Liver (tissue), 9 donors: Measurements from ENCODE around the gene RBM15. TPM values are rescaled to one million over a fixed set of nuclear protein-coding genes. Genes with fewer than 3 reads are reported as not detected.

ENCODE experiments used
- DNase-seq: peaks from one replicate; pipeline ENCODE4 v3.0.0-alpha.2; 2017; ENCODE audit warnings: low spot score
- H3K27ac ChIP-seq, 2 donors: one replicate each; pipeline ENCODE4 v1.7.0; 2013; ENCODE audit warnings: inconsistent platforms in 2 of 2, low read length in 2 of 2, control low read depth in 1 of 2, low read depth in 1 of 2, mild to moderate bottlenecking in 1 of 2
- H3K27me3 ChIP-seq, 4 donors: one replicate each; pipeline versions ENCODE4 v1.6.1 to v1.7.0; 2013; ENCODE audit warnings: low read length in 3 of 4, inconsistent platforms in 1 of 4, mild to moderate bottlenecking in 1 of 4, moderate library complexity in 1 of 4; ENCODE audit not compliant: control insufficient read depth in 4 of 4, insufficient read depth in 4 of 4
- H3K36me3 ChIP-seq, 4 donors: one replicate each; pipeline versions ENCODE4 v1.6.1 to v1.7.0; 2013; ENCODE audit warnings: low read length in 3 of 4, mild to moderate bottlenecking in 3 of 4, low read depth in 1 of 4, moderate library complexity in 1 of 4; ENCODE audit not compliant: control insufficient read depth in 4 of 4, insufficient read depth in 3 of 4
- H3K4me1 ChIP-seq, 4 donors: one replicate each; pipeline versions ENCODE4 v1.6.1 to v1.7.0; 2013; ENCODE audit warnings: low read length in 3 of 4, mild to moderate bottlenecking in 3 of 4, moderate library complexity in 1 of 4; ENCODE audit not compliant: control insufficient read depth in 4 of 4, insufficient read depth in 4 of 4
- H3K4me3 ChIP-seq, 3 donors: one replicate each; pipeline versions ENCODE4 v1.6.1 to v1.7.0; 2013; ENCODE audit warnings: low read length in 3 of 3, control low read depth in 1 of 3, low read depth in 1 of 3, mild to moderate bottlenecking in 1 of 3
- H3K9ac ChIP-seq, 2 donors: one replicate each; pipeline ENCODE4 v1.7.0; 2013; ENCODE audit warnings: low read length in 2 of 2, mild to moderate bottlenecking in 2 of 2, moderate library complexity in 2 of 2, control low read depth in 1 of 2, low read depth in 1 of 2
- H3K9me3 ChIP-seq, 4 donors: one replicate each; pipeline versions ENCODE4 v1.6.1 to v1.7.0; 2013; ENCODE audit warnings: low read length in 3 of 4; ENCODE audit not compliant: control insufficient read depth in 4 of 4
- EGR1 ChIP-seq, 2 donors: IDR thresholded peaks; 2 replicates each; pipeline ENCODE4 v1.6.1; 2016 to 2018; ENCODE audit warnings: antibody characterized with exemption in 2 of 2, low read depth in 2 of 2
- FOXA1 ChIP-seq: IDR thresholded peaks from 2 replicates; pipeline ENCODE4 v1.6.1; 2016; ENCODE audit warnings: antibody characterized with exemption
- FOXA2 ChIP-seq: IDR thresholded peaks from 2 replicates; pipeline ENCODE4 v1.6.1; 2016; ENCODE audit warnings: antibody characterized with exemption
- GABPA ChIP-seq, 2 donors: IDR thresholded peaks in 1 of 2; conservative IDR thresholded peaks in 1 of 2; 2 replicates each; pipeline ENCODE4 v1.6.1; 2016; ENCODE audit warnings: antibody characterized with exemption in 2 of 2, mild to moderate bottlenecking in 1 of 2, moderate library complexity in 1 of 2
- HNF4A ChIP-seq, 2 donors: conservative IDR thresholded peaks; 2 replicates each; pipeline ENCODE4 v1.6.1; 2016; ENCODE audit warnings: antibody characterized with exemption in 2 of 2, mild to moderate bottlenecking in 2 of 2
- HNF4G ChIP-seq: IDR thresholded peaks from 2 replicates; pipeline ENCODE4 v1.6.1; 2016; ENCODE audit warnings: antibody characterized with exemption
- JUND ChIP-seq, 2 donors: IDR thresholded peaks; 2 replicates each; pipeline ENCODE4 v1.6.1; 2016; ENCODE audit warnings: antibody characterized with exemption in 2 of 2
- NR2F2 ChIP-seq: IDR thresholded peaks from 2 replicates; pipeline ENCODE4 v1.6.1; 2016; ENCODE audit warnings: antibody characterized with exemption
- RAD21 ChIP-seq, 2 donors: IDR thresholded peaks; 2 replicates each; pipeline ENCODE4 v1.6.1; 2016; ENCODE audit warnings: antibody characterized with exemption in 2 of 2, mild to moderate bottlenecking in 2 of 2
- RXRA ChIP-seq, 2 donors: IDR thresholded peaks; 2 replicates each; pipeline ENCODE4 v1.6.1; 2017 to 2018; ENCODE audit warnings: antibody characterized with exemption in 2 of 2, mild to moderate bottlenecking in 1 of 2
- SP1 ChIP-seq: IDR thresholded peaks from 2 replicates; pipeline ENCODE4 v1.6.1; 2018; ENCODE audit warnings: antibody characterized with exemption, mild to moderate bottlenecking
- TAF1 ChIP-seq: conservative IDR thresholded peaks from 2 replicates; pipeline ENCODE4 v1.6.1; 2016; ENCODE audit warnings: antibody characterized with exemption, mild to moderate bottlenecking
- YY1 ChIP-seq: IDR thresholded peaks from 2 replicates; pipeline ENCODE4 v1.6.1; 2016; ENCODE audit warnings: antibody characterized with exemption, mild to moderate bottlenecking
- WGBS: extraction: QIAGEN DNeasy Blood & Tissue Kit; methylation state at CpG from one replicate; pipeline ENCODE4 v1.1.7; 2013; 5-methylcytosine and 5-hydroxymethylcytosine counted together
- polyA plus RNA-seq, 2 donors: library from polyadenylated mRNA; stranded (reverse) in 1 of 2; unstranded in 1 of 2; fragments of 200-250 nt in 1 of 2; fragments of >200 nt in 1 of 2; fragmentation: Nextera tagmentation in 1 of 2; extraction: Ambion mirVana in 1 of 2; gene quantifications; one replicate each; pipeline versions ENCODE4 v1.2.1 to v1.2.3, GENCODE V29; 2013 to 2015
- total RNA-seq, 2 donors: library from RNA; depleted of rRNA; stranded (reverse); fragments of >200 nt; gene quantifications; one replicate each; pipeline ENCODE4 v1.2.3, GENCODE V29; 2014
- TF ChIP-seq, protein P1 (sequence below): IDR thresholded peaks from 2 replicates; pipeline ENCODE4 v1.6.1; 2016; ENCODE audit warnings: antibody characterized with exemption, mild to moderate bottlenecking
- TF ChIP-seq, protein P2 (sequence below): IDR thresholded peaks from 2 replicates; pipeline ENCODE4 v1.6.1; 2016; ENCODE audit warnings: antibody characterized with exemption
- TF ChIP-seq, protein P3 (sequence below): IDR thresholded peaks from 2 replicates; pipeline ENCODE4 v1.6.1; 2016; ENCODE audit warnings: antibody characterized with exemption
- TF ChIP-seq, protein P4 (sequence below): IDR thresholded peaks from 2 replicates; pipeline ENCODE4 v1.6.1; 2016; ENCODE audit warnings: antibody characterized with exemption
- TF ChIP-seq, protein P5 (sequence below): fragments of 150-350 bp; IDR thresholded peaks from 2 replicates; pipeline ENCODE4 v1.5.1; 2017; ENCODE audit warnings: improper control_type of control experiment, low read depth, low read length; ENCODE audit not compliant: missing input control
- donor health status: healthy.
- donor health status: healthy.
- donor health status: healthy.
- donor health status: healthy.
- donor health status: healthy.

RBM15 gene
- total and polyA plus RNA-seq, 4 donors = 2.4 to 34.0 (median 15.0) TPM

DNA sequence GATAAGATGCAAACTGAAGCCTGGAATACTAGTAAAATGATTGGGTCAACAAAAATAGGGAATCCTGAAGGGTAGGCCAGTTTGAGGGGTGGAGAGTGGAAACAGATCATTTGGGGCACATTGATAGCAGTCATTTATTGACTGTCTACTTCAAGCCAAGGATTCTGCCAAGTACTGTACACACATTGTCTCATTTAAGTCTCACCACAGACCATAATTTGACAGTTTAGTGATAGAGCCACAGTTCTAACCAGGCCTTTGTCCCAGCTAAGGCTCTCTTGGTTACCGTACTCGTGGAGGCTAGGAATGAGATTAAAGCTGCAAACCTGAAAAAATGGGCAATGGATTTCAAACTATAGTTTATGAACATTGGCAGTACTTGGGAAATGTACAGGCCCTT, 11.2 kb downstream of the RBM15 start:
- no peaks in the 10 kb centered on the region for H3K27me3 ChIP-seq
- no peak for DNase-seq
- H3K9me3 ChIP-seq = no peaks in the 10 kb centered on the region
- peaks cover 0 to 9% (median 2%) of the 10 kb centered on the region in 4 donors for H3K36me3 ChIP-seq
- no peak for TF ChIP-seq NR2F2
- TF ChIP-seq RXRA (IDR thresholded peaks at IDR 0.05) = no peak
- TF ChIP-seq, protein P1, sequence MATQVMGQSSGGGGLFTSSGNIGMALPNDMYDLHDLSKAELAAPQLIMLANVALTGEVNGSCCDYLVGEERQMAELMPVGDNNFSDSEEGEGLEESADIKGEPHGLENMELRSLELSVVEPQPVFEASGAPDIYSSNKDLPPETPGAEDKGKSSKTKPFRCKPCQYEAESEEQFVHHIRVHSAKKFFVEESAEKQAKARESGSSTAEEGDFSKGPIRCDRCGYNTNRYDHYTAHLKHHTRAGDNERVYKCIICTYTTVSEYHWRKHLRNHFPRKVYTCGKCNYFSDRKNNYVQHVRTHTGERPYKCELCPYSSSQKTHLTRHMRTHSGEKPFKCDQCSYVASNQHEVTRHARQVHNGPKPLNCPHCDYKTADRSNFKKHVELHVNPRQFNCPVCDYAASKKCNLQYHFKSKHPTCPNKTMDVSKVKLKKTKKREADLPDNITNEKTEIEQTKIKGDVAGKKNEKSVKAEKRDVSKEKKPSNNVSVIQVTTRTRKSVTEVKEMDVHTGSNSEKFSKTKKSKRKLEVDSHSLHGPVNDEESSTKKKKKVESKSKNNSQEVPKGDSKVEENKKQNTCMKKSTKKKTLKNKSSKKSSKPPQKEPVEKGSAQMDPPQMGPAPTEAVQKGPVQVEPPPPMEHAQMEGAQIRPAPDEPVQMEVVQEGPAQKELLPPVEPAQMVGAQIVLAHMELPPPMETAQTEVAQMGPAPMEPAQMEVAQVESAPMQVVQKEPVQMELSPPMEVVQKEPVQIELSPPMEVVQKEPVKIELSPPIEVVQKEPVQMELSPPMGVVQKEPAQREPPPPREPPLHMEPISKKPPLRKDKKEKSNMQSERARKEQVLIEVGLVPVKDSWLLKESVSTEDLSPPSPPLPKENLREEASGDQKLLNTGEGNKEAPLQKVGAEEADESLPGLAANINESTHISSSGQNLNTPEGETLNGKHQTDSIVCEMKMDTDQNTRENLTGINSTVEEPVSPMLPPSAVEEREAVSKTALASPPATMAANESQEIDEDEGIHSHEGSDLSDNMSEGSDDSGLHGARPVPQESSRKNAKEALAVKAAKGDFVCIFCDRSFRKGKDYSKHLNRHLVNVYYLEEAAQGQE = no peak
- TF ChIP-seq YY1 = no peak
- no peak for TF ChIP-seq HNF4A (conservative IDR thresholded peaks at IDR 0.05)
- TF ChIP-seq GABPA (IDR thresholded peaks at IDR 0.05 in 1 of 2, conservative IDR thresholded peaks at IDR 0.05 in 1 of 2) = no peak
- TF ChIP-seq, protein P2, sequence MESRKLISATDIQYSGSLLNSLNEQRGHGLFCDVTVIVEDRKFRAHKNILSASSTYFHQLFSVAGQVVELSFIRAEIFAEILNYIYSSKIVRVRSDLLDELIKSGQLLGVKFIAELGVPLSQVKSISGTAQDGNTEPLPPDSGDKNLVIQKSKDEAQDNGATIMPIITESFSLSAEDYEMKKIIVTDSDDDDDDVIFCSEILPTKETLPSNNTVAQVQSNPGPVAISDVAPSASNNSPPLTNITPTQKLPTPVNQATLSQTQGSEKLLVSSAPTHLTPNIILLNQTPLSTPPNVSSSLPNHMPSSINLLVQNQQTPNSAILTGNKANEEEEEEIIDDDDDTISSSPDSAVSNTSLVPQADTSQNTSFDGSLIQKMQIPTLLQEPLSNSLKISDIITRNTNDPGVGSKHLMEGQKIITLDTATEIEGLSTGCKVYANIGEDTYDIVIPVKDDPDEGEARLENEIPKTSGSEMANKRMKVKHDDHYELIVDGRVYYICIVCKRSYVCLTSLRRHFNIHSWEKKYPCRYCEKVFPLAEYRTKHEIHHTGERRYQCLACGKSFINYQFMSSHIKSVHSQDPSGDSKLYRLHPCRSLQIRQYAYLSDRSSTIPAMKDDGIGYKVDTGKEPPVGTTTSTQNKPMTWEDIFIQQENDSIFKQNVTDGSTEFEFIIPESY = no peak
- TF ChIP-seq HNF4G = no peak
- TF ChIP-seq SP1 = no peak
- TF ChIP-seq, protein P3, sequence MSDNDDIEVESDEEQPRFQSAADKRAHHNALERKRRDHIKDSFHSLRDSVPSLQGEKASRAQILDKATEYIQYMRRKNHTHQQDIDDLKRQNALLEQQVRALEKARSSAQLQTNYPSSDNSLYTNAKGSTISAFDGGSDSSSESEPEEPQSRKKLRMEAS = no peak
- TF ChIP-seq JUND (IDR thresholded peaks at IDR 0.05) = no peak
- TF ChIP-seq EGR1 (IDR thresholded peaks at IDR 0.05; ENCODE audit: low read depth in 2 of 2) = no peak
- TF ChIP-seq RAD21 (IDR thresholded peaks at IDR 0.05) = no peak
- TF ChIP-seq, protein P4, sequence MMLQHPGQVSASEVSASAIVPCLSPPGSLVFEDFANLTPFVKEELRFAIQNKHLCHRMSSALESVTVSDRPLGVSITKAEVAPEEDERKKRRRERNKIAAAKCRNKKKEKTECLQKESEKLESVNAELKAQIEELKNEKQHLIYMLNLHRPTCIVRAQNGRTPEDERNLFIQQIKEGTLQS = no peak
- TF ChIP-seq, protein P5, sequence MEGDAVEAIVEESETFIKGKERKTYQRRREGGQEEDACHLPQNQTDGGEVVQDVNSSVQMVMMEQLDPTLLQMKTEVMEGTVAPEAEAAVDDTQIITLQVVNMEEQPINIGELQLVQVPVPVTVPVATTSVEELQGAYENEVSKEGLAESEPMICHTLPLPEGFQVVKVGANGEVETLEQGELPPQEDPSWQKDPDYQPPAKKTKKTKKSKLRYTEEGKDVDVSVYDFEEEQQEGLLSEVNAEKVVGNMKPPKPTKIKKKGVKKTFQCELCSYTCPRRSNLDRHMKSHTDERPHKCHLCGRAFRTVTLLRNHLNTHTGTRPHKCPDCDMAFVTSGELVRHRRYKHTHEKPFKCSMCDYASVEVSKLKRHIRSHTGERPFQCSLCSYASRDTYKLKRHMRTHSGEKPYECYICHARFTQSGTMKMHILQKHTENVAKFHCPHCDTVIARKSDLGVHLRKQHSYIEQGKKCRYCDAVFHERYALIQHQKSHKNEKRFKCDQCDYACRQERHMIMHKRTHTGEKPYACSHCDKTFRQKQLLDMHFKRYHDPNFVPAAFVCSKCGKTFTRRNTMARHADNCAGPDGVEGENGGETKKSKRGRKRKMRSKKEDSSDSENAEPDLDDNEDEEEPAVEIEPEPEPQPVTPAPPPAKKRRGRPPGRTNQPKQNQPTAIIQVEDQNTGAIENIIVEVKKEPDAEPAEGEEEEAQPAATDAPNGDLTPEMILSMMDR = no peak
- TF ChIP-seq TAF1 = no peak
- no peak overlapping the region for H3K9ac ChIP-seq
- 99% methylated on average over 2 of the region's 2 CpGs for WGBS
- H3K4me1 ChIP-seq = peaks cover 0 to 35% (median 3%) of the 10 kb centered on the region in 4 donors
- H3K4me3 ChIP-seq = no peak overlapping the region
- no peak overlapping the region for H3K27ac ChIP-seq

DNA sequence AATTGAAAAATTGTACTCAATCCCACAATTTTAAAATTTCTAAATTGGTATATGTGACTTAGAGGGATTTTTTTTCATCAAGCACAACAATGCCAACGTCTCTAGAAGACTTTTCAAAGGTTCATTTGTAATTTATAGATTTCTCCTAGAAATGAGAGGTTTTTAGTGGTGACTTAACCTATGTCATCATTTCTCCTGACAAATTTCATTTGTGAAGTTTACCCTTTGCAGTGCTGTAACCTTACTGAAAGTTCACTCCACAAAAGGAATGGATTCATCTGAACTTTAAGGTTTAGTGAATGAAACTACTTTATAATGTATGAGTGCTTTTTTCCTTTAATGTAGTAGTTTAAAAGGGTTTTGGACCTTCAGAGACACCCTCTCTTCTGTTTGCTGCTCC, 16.1 kb downstream of the RBM15 start:
- Histone ChIP-seq H3K27ac (no peak overlapping the region), H3K4me3 (no peak overlapping the region), H3K9ac (no peak overlapping the region), H3K36me3 (peaks cover 0 to 8% (median under 1%) of the 10 kb centered on the region in 4 donors), H3K9me3 (no peaks in the 10 kb centered on the region), H3K4me1 (peaks cover 0 to 4% (median under 1%) of the 10 kb centered on the region in 4 donors), H3K27me3 (no peaks in the 10 kb centered on the region)
- 36% methylated on average over 1 of the region's 1 CpG for WGBS
- TF ChIP-seq YY1 (no peak), JUND (IDR thresholded peaks at IDR 0.05) (no peak), FOXA1 (no peak), HNF4A (conservative IDR thresholded peaks at IDR 0.05) (no peak), HNF4G (no peak), FOXA2 (no peak), NR2F2 (no peak), SP1 (no peak), RAD21 (IDR thresholded peaks at IDR 0.05) (no peak), EGR1 (IDR thresholded peaks at IDR 0.05; ENCODE audit: low read depth in 2 of 2) (no peak), TAF1 (no peak), GABPA (IDR thresholded peaks at IDR 0.05 in 1 of 2, conservative IDR thresholded peaks at IDR 0.05 in 1 of 2) (no peak)
- TF ChIP-seq, protein P3 = no peak
- TF ChIP-seq, protein P5 = no peak
- DNase-seq = no peak
